IPS-NIHi11 (cell line): ENCODE results near the gene SLC47A2.
"Not testable (repeated sequence)": the region's sequence is repeated elsewhere in the genome, so short reads cannot be mapped to it uniquely, and the experiment has no call there.

Experiments used
- DNase-seq: peaks from one replicate; pipeline ENCODE4 v3.0.0; 2012; ENCODE audit warnings: mixed read lengths, low spot score

SLC47A2 gene, protein sequence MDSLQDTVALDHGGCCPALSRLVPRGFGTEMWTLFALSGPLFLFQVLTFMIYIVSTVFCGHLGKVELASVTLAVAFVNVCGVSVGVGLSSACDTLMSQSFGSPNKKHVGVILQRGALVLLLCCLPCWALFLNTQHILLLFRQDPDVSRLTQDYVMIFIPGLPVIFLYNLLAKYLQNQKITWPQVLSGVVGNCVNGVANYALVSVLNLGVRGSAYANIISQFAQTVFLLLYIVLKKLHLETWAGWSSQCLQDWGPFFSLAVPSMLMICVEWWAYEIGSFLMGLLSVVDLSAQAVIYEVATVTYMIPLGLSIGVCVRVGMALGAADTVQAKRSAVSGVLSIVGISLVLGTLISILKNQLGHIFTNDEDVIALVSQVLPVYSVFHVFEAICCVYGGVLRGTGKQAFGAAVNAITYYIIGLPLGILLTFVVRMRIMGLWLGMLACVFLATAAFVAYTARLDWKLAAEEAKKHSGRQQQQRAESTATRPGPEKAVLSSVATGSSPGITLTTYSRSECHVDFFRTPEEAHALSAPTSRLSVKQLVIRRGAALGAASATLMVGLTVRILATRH

DNA sequence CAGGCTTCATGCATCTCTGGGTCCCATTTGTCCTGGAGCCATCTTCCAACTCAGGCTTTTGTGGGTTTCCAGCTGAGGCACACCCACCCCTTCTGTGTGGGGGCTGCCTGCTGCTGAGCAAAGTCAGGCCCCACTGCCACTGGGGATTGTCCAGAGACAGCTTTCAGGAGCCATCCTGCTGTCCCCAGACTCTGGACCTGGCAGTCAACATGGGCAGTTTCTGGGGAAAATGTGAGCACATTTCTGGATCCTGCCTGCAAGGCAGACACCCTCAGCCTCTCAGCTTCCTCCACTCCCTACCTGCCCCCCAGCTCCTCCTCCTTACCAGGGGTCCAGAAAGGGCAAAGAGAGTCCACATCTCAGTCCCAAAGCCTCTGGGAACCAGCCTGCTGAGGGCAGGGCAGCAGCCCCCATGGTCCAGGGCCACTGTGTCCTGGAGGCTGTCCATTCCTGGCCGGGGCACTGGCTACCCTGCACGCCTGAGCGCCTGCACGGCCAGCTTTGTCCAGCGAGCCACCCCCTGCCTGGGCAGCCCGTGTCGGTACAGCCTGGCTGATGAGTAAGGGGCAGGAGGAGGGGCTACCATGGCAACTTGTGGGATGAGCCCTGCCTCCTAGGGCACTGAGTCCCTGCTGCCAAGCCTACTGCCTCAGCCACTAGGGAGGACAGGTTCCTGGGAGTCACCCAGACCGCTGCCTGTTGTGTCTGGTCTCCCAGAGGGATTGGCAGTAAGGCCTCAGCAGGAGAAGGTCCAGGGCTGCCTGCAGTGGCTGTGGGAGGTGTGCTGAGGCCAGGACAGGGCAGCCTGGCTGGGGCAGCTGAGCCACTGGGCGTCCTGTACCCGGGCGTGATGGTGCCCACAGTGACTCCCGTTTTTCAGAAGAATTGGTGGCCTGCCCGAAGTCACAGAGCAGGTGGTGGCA is at the start of gene SLC47A2:
SLC47A2 (minus strand) TSS at position 477 of the 923 bp plus-strand sequence; CDS start at position 448, 29 bp downstream.
- peak; percentile 67 for DNase-seq

DNA sequence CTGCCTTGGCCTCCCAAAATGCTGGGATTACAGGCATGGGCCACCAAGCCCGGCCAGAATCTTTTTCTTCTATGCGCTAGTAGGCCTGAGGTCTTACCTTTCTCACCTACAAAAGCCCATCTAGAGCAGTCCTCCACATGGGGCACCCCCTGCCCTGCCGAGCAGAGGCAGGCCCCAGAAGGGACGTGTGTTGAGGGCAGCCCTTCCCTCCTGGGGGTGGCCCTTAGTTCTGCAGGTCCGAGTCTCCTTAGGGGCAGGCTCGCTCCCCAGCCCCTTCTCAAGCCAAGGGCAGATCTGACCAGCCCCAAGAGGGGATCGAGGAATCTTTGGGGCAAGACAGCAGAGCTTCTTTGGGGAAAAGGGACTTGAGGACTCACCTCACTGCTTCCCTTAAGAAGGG is 49.6 kb upstream of the SLC47A2 start:
- DNase-seq: no peak

DNA sequence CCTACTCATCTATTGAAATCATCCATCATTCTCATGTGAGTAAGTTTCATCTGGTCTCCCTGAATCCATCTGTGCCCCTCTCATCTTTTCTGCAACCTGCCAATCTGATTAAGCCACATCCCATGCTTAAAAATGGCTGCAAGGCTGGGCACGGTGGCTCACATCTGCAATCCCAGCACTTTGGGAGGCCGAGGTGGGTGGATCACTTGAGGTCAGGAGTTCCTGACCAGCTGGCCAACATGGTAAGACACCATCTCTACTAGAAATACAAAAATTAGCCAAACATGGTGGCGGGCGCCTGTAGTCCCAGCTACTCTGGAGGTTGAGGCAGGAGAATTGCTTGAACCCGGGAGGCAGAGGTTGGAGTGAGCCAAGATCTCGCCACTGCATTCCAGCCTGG is 47.6 kb upstream of the SLC47A2 start:
- not testable (repeated sequence) for DNase-seq

DNA sequence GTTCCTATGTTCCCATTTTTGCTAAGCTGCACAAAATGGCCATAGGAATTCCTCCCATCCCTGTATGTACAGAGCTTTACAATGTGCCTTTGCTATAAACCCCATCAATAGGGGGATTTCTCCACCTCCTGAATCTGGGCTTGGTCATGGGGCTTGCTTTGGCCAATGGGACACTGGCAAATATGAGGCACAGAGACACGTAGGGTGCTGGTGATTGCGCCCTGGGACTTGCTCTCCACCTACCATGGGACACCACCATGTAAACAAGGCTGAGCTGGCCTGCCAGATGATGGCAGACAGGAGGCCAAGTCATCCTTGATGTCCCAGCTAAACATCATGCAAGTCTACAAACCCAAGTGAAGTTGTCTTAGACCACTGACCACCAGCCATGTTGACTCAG is 47.0 kb upstream of the SLC47A2 start:
- DNase-seq: no peak

DNA sequence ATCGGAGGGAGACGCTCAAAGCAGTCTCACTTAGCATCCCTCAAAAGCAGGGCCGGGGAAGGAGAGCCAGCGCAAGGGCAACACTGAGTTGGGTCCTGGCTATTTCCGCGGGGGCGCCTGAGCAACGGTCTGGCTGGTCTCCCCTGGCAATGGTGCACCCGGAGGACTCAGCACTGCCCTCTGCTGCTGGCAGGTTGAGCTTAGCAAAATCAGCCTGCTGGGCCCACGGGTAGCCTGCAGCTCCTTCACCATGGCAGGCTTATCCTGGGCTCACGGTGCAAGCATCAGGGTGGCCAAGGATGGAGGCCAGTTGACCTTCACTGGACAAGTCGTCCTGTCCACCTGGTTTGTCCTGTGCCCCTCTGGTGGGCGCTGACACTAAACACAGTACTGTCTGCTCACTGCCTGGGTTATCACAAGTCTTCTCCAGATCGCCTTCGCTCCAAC is 46.2 kb upstream of the SLC47A2 start:
- peak; percentile 89 for DNase-seq

DNA sequence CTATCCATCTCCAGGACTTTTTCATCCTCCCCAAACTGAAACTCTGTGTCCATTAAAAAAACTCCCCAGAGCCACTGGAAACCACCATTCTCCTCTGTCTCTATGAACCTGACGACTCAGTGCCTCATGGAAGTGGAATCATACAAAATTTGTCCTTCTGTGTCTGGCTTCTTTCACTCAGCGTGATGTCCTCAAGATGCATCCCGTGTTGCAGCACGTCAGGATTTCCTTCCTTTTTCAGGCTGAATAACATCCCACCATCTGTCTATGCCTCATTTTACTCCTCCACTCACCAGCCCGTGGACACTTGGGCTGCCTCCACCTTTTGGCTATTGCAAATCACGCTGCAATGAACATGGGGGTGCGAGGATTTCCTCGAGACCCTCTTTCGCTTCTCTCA is 44.4 kb upstream of the SLC47A2 start:
- DNase-seq: no peak

DNA sequence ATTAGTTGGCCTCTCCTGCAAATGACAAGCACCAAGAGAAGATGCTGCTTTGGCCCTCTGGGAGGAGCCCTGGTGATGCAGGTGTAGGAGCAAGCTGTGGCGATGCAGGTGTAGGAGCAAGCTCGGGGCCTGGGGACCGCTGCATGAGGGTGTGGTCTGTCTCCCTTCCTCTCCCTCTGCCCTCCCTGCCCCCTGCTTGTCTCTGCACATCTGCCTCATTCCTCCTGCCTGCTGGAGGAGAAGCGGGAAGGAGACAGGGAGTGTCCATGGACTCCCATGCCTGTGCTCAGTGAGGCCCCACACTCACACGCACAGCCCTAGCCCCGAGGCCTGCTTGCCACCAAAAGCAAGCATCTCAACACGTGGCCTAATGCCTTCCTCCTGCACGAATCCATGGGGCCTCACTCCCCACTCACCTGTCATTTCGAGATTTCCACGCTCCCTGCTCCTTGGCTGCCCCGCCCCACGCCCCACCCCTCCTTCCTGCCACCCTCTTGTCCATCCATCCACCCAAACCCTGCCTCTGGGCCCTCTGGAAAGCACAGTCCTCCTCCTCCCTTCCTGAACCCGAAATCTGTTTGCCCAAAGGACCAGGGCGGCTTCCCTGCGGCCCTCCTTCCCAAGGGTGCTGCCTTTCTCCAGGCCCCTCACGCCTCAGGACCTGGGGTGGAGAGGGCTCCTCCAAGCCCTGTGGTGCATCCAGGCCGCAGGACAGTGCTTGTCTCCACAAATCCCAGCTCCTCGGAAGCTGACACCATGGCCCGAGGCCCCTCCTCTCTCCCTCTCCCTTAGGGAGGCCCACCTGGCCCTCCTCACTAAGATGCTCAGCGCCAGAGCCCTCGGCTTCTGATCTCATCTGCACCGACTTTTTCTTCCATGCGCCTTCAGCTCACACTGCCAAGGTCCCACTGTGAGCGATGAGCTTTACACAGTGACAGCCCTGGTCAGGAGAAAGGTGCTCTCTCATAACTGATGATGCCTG is 43.5 kb upstream of the SLC47A2 start:
- DNase-seq: no peak

DNA sequence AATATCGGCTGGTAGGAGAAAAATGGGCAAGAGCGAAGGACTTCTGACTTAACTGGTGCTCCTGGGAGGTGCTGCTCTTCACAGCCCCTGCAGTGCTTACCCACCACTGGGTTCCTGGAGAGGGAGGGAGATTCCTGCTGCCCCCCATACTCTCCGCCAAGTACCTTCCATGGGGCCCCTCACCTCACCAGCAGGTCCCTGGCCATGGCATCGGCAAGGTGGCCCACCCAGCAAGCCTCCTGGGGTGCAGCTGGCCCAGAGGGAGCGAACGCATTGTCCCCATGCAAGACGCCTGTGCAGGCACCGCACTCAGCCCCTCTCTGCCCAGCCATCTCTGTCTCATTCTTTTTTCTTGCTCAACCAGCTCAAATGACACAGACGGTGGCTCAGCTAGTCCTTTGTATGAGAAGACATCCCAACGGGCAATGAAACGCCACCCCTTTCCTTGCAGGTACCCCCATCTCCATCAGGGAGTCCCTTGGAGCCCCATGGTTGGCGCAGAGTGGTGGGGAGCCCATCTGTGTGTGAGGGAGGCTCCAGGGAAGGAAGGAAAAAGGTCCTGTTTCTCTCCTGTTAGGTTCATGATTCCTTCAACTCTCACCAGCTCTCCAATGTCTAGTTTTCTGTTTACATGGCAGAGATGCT is 41.3 kb upstream of the SLC47A2 start:
- no peak for DNase-seq

DNA sequence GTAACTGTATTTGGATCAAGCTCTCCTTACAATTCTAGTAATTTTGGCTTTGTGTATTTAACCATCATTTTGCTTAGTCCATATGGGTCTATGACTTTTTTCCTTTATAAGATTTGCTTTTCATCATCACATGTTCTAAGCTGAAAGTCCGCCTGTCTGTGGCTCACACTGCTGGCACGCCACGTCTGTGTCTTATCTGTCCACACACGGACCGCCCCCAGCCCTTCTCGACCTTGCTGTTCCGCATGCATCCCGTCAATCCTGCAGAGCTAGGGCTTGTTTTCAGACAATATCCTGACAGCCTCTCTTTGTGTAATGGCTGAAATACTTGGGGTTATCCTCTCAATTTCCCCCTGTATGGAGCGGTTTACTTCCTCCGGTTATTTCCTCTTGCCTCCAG is 40.2 kb upstream of the SLC47A2 start:
- no peak for DNase-seq

DNA sequence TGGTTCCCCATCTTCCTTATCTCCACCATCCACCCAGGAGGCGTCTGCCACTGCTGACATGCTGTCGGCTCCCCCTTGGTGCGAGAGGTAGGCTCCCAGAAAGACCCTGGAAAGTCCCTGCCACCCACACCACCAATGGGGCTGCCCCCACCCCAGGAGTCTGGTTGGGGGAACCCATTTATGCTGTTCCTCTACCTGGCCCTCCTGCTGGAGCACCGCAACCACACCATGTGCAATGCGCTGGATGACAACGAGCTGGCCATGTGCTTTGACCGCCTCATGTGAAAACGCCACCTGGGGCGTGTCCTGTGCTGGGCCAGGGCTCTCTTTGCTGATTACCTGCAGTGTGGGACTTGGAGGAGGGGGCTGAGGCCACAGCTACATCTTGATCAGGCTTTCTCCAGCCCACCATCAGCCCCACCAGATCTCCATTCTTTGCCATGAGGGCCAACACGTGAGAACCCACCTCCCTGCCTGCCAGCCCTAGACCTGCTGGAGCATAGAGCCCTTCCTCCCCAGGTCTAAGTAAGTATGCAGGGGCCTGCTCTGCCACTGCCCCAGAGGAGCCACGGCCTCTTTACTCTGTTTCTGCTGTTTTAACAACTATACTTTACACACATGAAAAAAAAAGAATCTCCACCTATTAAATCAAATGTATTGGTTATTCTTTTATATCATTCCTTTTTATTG is 39.6 kb upstream of the SLC47A2 start:
- no peak for DNase-seq

DNA sequence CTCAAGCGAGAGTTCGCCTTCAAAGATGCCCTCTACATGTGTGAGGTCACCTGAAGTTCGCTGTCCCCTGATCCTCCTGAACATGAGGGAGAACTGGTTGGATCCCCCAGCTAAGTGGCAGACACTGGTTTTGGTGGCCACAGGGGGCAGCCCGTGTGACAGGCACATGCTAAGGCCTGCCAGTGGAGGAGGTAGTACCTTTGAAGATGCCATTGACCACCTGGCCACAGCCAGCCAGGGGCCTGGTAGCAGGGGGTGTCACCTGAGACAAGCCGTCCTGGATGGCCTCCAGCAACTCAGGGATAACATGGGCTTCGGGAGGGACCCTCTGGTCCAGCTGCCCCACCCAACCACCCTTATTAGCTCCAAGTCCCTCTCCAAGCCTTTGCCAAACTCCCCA is 39.0 kb upstream of the SLC47A2 start:
- no peak for DNase-seq

DNA sequence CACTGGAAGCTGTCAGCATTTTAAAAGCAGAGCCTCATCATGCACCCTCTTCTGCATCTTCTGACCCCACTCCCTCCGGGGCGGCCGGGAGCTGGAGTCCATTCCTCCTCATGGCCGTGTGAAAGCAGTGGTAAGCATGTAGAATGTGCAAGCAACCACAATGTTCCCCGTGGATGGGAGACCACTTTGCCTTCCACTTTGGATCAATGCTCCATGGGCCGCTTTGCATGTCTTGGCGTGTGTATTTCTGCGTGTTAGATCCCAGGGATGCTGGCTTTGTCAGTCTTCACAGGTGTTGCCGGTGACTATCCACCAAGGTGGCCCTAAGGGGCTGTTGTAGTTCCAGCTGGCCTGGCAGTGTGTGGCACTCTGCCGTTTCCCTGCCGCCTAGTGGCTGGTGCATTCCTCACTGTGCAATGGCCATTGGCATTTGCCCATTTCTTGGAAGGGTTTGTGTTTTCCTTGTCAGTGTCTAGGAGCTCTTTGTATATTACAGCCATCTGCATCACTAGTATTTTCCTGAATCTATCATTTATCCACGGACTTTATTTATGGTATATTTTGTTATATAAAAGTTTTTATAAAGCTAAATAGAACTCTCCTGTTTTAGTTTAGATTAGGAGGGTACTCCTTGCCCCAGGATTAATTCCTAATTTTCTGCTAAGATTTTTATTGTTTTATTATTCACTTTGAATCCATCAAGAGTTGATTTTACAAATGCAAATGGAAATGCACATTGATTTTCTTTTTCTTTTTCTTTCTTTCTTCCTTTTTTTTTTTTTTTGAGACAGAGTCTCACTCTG is 37.5 kb upstream of the SLC47A2 start:
- peak; percentile 60 for DNase-seq

DNA sequence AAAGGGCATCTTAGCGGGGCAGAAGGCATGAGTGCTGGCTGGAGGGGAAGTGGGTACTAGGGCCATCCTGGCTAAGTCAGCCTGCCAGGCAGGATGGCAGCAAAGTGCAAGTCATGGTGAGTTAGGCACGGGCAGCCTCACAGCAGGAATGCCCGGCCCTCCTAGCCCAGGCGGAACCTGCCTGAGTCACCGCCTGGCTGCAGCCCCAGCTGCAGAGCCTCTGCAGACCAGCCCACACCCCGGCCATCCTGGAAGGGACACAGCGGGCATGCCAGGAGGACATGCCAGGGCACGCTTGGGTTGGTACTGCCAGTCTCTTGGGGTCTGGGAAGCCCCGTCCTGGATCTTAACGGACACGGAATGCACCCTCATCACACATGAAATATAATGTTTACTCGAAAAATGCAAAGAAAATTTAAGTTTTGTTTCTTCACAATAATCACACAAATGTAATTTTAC is 36.7 kb upstream of the SLC47A2 start:
- peak; percentile 71 for DNase-seq

DNA sequence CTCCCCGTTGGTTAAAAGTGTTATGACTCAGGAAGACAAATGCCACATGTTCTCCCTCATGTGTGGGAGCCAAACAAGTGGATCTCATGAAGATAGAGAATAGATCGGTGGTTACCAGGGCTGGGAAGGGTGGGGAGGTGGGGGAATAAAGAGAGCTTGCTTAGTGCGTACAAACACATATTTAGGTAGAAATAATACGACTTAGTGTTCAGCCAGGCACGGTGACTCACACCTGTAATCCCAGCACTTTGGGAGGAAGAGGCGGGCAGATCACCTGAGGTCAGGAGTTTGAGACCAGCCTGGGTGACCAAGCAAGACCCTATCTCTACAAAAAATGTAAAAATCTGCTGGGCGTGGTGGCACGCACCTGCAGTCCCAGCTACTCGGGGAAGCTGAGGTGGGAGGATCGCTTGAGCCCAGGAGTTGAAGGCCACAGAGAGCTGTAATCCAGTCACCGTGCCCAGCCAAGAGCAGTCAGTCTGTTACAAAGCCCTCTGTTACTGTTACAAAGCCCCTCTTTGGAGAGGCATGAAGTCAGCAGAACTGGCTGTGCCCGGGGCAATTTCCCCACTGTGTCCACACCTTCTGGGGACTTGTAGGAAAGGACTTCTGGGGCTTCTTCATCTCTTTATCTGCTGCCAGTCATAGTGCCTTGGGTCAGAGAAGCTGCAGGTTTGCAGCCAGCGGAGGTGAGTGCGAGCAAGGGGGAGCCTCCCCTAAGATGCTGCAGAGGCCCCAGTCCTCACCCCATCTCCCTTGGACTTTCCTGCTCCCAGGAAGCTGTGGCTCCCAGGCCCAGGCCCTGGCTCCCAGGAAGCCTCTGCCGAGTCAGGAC is 36.0 kb upstream of the SLC47A2 start:
- no peak for DNase-seq

DNA sequence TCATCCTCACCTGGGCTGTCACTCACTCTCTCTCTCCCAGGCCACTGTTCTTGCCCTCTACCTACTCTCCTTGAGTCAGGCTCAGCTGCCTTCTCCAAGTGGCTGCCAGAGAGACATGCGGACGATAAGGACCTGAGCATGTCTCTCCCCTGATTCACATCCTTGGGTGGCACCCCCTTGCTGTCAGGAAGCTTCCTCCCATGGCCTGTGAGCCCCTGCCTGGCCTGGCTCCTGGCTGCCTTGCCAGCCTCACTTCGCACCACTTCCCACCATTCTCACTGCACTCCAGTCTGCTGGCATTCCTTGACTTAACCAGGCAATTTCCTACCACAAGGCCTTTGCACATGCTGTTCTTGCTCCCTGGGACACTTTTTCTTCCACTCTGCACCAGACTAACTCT is 34.5 kb upstream of the SLC47A2 start:
- no peak for DNase-seq

DNA sequence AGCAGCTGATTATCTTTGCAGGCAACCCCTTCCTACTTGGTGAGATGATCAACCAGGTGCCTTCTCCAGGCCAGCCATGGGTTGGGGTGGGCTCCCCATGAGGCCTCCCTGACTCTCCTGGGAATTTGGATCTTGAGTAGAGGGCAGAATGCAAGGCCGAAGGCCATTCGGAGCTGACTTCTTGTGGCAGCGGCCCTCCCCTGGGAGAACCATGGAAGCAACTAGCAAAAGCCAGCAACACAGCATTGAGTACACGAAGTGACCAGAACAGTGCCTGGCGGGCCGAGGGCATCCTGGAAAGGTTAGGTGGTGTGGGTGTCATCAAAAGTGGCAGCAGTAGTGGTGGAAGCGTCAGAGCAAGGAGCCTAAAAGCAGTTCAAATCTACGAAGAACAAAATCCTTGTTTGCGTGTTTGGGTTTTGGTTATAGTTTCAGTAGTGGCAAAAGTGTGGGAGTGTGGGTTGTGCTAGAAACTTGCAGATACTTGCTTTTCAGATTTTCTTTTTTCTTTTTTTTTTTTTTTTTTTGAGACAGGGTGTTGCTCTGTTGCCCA is 33.7 kb upstream of the SLC47A2 start:
- no peak for DNase-seq

DNA sequence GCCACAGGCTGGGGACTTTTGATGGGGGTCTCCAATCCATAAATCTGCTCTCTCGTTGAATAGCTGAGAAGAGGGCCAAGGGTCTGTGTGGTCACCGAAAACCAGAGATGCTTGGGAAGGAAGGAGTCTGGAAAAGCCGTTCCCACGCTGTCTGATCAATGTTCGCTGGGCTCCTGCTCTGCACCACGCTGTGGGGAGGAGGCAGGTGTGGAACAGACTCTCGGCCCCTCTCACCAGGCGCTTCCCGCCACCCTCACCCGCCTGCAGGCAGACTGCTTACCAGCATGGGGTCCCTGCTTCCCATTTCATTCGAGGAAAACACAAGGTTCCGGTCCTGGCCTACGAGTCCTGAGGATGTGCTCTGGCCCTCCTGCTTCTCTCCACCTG is 32.4 kb upstream of the SLC47A2 start:
- DNase-seq: no peak
